HepG2 (cell line): ENCODE results near the gene ZNF212. TPM values are rescaled to one million over a fixed set of nuclear protein-coding genes. Genes with fewer than 3 reads are reported as not detected.
A peak's percentile ranks its signal among the peaks of the same experiment; 100 is the strongest.

Experiments used
- AHR ChIP-seq: IDR thresholded peaks from 2 replicates; pipeline ENCODE4 v1.6.1; 2018; ENCODE audit warnings: missing genetic modification reagents, missing compliant biosample characterization
- ARID2 ChIP-seq: sonication (generic); formaldehyde crosslinking; IDR thresholded peaks from 2 replicates; pipeline ENCODE4 v1.8.1; 2022; ENCODE audit warnings: mild to moderate bottlenecking, missing genetic modification reagents, borderline replicate concordance
- ATM ChIP-seq: fragments of 450-650 bp; IDR thresholded peaks from 2 replicates; pipeline ENCODE4 v1.7.1; 2017; ENCODE audit warnings: mild to moderate bottlenecking, borderline replicate concordance
- CBX2 ChIP-seq, 2 experiments: fragments of 200-600 bp in 1 of 2; sonication (generic); formaldehyde crosslinking in 1 of 2; IDR thresholded peaks; 2 replicates each; pipeline versions ENCODE4 v1.7.0 to v1.8.1; 2018 to 2022; ENCODE audit warnings: low read depth in 2 of 2, low read length in 1 of 2, mild to moderate bottlenecking in 1 of 2, missing genetic modification reagents in 1 of 2
- ELF4 ChIP-seq: sonication (generic); formaldehyde crosslinking; IDR thresholded peaks from 2 replicates; pipeline ENCODE4 v1.5.0; 2020; ENCODE audit warnings: missing genetic modification reagents, mild to moderate bottlenecking, moderate library complexity, borderline replicate concordance
- ERF ChIP-seq: IDR thresholded peaks from 2 replicates; pipeline ENCODE4 v1.6.1; 2018; ENCODE audit warnings: missing biosample characterization, missing genetic modification reagents
- HCFC1 ChIP-seq: fragments of 150-350 bp; IDR thresholded peaks from 2 replicates; pipeline ENCODE4 v1.6.1; 2014; ENCODE audit warnings: low read depth, low read length
- JUN ChIP-seq: sonication (generic); formaldehyde crosslinking; IDR thresholded peaks from 2 replicates; pipeline ENCODE4 v1.4.0; 2020; ENCODE audit warnings: mild to moderate bottlenecking, missing genetic modification reagents
- KAT8 ChIP-seq: IDR thresholded peaks from 2 replicates; pipeline ENCODE4 v1.6.1; 2016; ENCODE audit warnings: missing genetic modification reagents, missing compliant biosample characterization
- PHF8 ChIP-seq: sonication (generic); formaldehyde crosslinking; IDR thresholded peaks from 2 replicates; pipeline ENCODE4 v1.5.0; 2020; ENCODE audit warnings: missing genetic modification reagents
- POGZ ChIP-seq: sonication (generic); formaldehyde crosslinking; IDR thresholded peaks from 2 replicates; pipeline ENCODE4 v1.4.0; 2020; ENCODE audit warnings: mild to moderate bottlenecking, missing genetic modification reagents
- POLR2AphosphoS5 ChIP-seq: IDR thresholded peaks from 2 replicates; pipeline ENCODE4 v1.6.1; 2012; ENCODE audit warnings: low read depth, low read length
- RARA ChIP-seq: IDR thresholded peaks from 2 replicates; pipeline ENCODE4 v1.6.1; 2016; ENCODE audit warnings: missing genetic modification reagents, missing compliant biosample characterization
- REST ChIP-seq, 2 experiments: IDR thresholded peaks; 2 replicates each; pipeline ENCODE4 v1.6.1; 2011 to 2012; ENCODE audit warnings: low read length in 2 of 2, borderline replicate concordance in 1 of 2, low read depth in 1 of 2, mild to moderate bottlenecking in 1 of 2, moderate library complexity in 1 of 2
- RXRB ChIP-seq: IDR thresholded peaks from 2 replicates; pipeline ENCODE4 v1.6.1; 2016; ENCODE audit warnings: borderline replicate concordance, missing genetic modification reagents, missing compliant biosample characterization
- SPEN ChIP-seq: sonication (generic); formaldehyde crosslinking; IDR thresholded peaks from 2 replicates; pipeline ENCODE4 v1.5.1; 2020; ENCODE audit warnings: low read depth, mild to moderate bottlenecking, missing genetic modification reagents
- TAF1 ChIP-seq: sonication (generic); formaldehyde crosslinking; IDR thresholded peaks from 2 replicates; pipeline ENCODE4 v1.4.0; 2020; ENCODE audit warnings: missing genetic modification reagents
- XBP1 ChIP-seq: sonication (generic); formaldehyde crosslinking; IDR thresholded peaks from 2 replicates; pipeline ENCODE4 v1.5.0; 2020; ENCODE audit warnings: missing genetic modification reagents
- ZBTB37 ChIP-seq: sonication (generic); formaldehyde crosslinking; IDR thresholded peaks from 2 replicates; pipeline ENCODE4 v1.4.0; 2020; ENCODE audit warnings: mild to moderate bottlenecking, missing genetic modification reagents
- ZGPAT ChIP-seq: IDR thresholded peaks from 2 replicates; pipeline ENCODE4 v1.6.1; 2016; ENCODE audit warnings: mild to moderate bottlenecking
- ZNF251 ChIP-seq: sonication (generic); formaldehyde crosslinking; IDR thresholded peaks from 2 replicates; pipeline ENCODE4 v1.9.0; 2021; ENCODE audit warnings: mild to moderate bottlenecking, missing genetic modification reagents
- ZNF274 ChIP-seq: sonication (generic); formaldehyde crosslinking; IDR thresholded peaks from 2 replicates; pipeline ENCODE4 v1.5.1; 2020; ENCODE audit warnings: mild to moderate bottlenecking, missing genetic modification reagents
- ZNF382 ChIP-seq: sonication (generic); formaldehyde crosslinking; IDR thresholded peaks from 2 replicates; pipeline ENCODE4 v1.5.0; 2020; ENCODE audit warnings: missing genetic modification reagents, mild to moderate bottlenecking, borderline replicate concordance
- polyA plus RNA-seq, 8 experiments: library from polyadenylated mRNA; depleted of rRNA in 3 of 8; stranded (reverse) in 7 of 8; unstranded in 1 of 8; fragments of >200 nt; fragmentation: Illumina TruSeq in 4 of 8; extraction: Trizol in 4 of 8; gene quantifications; 2 replicates each; pipeline versions ENCODE4 v1.2.1 to v1.2.3, GENCODE V29; 2011 to 2016; ENCODE audit warnings: low read depth in 4 of 8, missing spikeins in 1 of 8, mixed read lengths in 1 of 8; ENCODE audit not compliant: insufficient read depth in 1 of 8
- total RNA-seq, 5 experiments: library from RNA; depleted of rRNA; stranded (reverse); fragments of >200 nt; fragmentation: Illumina TruSeq; extraction: Trizol; gene quantifications; 2 replicates each; pipeline ENCODE4 v1.2.3, GENCODE V29; 2016; ENCODE audit warnings: low read depth in 1 of 5

ZNF212 gene
- total and polyA plus RNA-seq, 2 of the 13 experiments (the other 11 are each of a cell fraction or from before 2014, with no cell fraction given) = 2.6 to 3.8 TPM

GRCh38 chr7:149239345-149240143 lies at the start of gene ZNF212 (continued):
- TF ChIP-seq ZBTB37 (no peak), RARA (CRISPR knock-in tag) (peak; percentile 60), HCFC1 (peak; percentile 39; the same call in 1 of the 2 replicates), ATM (no peak), CBX2 (IDR thresholded peaks at IDR 0.05; ENCODE audit: low read depth, low read length) (no peak), CBX2 (CRISPR knock-in tag; IDR thresholded peaks at IDR 0.05; ENCODE audit: low read depth) (no peak), POGZ (peak; percentile 96), ZGPAT (peak; percentile 95), KAT8 (CRISPR knock-in tag) (peak; percentile 97), SPEN (CRISPR knock-in tag) (peak; percentile 98), XBP1 (CRISPR knock-in tag) (no peak), ERF (CRISPR knock-in tag) (peak; percentile 85), ZNF274 (CRISPR knock-in tag) (peak; percentile 47; the same call in 1 of the 2 replicates), PHF8 (CRISPR knock-in tag) (peak; percentile 87), TAF1 (CRISPR knock-in tag) (peak; percentile 85), ARID2 (CRISPR knock-in tag) (no peak), ZNF382 (CRISPR knock-in tag) (no peak), JUN (CRISPR knock-in tag) (no peak), RXRB (CRISPR knock-in tag) (peak; percentile 65), POLR2AphosphoS5 (peak; percentile 57), ELF4 (CRISPR knock-in tag) (peak; percentile 27; the same call in 1 of the 2 replicates), AHR (CRISPR knock-in tag) (no peak), REST (IDR thresholded peaks at IDR 0.05; ENCODE audit: borderline replicate concordance in 1 of 2, low read depth in 1 of 2, low read length in 2 of 2) (0 out of 4 replicates have a peak, but pooled peaks of 1 of the 2 experiments have one; percentile 35), ZNF251 (CRISPR knock-in tag) (no peak)
